WTC11 (cell line): ENCODE results near the gene DNAJC2.

Experiments
- ATF1 ChIP-seq: sonication (generic); formaldehyde crosslinking; IDR thresholded peaks from 2 replicates; pipeline ENCODE4 v1.8.1; 2023; ENCODE audit warnings: mild to moderate bottlenecking, moderate library complexity, missing genetic modification reagents
- FOXJ3 ChIP-seq: sonication (generic); formaldehyde crosslinking; IDR thresholded peaks from 2 replicates; pipeline ENCODE4 v1.9.0; 2021; ENCODE audit warnings: missing genetic modification reagents, mild to moderate bottlenecking, borderline replicate concordance
- SP1 ChIP-seq: sonication (generic); formaldehyde crosslinking; conservative IDR thresholded peaks from 2 replicates; pipeline ENCODE4 v1.8.1; 2022; ENCODE audit warnings: missing genetic modification reagents
- TCF7 ChIP-seq: sonication (generic); formaldehyde crosslinking; IDR thresholded peaks from 2 replicates; pipeline ENCODE4 v1.8.0; 2022; ENCODE audit warnings: mild to moderate bottlenecking, low read depth, missing genetic modification reagents, moderate library complexity
- TEAD4 ChIP-seq: sonication (generic); formaldehyde crosslinking; IDR thresholded peaks from 2 replicates; pipeline ENCODE4 v1.8.0; 2022; ENCODE audit warnings: mild to moderate bottlenecking, missing genetic modification reagents
- ZBTB43 ChIP-seq: sonication (generic); formaldehyde crosslinking; IDR thresholded peaks from 2 replicates; pipeline ENCODE4 v1.8.1; 2023; ENCODE audit warnings: mild to moderate bottlenecking, missing genetic modification reagents
- TF ChIP-seq, protein P1 (sequence below): fragments of 200-600 bp; IDR thresholded peaks from 2 replicates; pipeline ENCODE4 v1.8.0; 2022; ENCODE audit warnings: antibody characterized with exemption

DNA sequence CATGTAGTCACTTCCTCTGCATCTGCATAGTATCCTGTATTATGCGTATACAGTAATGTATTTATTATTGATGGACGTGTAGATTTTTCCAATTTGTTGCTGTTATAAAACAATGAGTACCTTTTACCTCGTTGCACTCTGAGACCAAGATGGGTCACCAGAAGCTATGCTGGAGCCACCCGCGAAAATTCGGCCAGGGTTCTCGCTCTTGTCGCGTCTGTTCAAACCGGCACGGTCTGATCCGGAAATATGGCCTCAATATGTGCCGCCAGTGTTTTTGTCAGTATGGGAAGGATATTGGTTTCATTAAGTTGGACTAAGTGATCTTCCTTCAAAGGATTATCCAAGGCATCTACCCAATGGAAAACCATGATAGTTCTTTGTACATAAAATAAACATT is 3.9 kb upstream of the DNAJC2 start:
- TF ChIP-seq, protein P1, sequence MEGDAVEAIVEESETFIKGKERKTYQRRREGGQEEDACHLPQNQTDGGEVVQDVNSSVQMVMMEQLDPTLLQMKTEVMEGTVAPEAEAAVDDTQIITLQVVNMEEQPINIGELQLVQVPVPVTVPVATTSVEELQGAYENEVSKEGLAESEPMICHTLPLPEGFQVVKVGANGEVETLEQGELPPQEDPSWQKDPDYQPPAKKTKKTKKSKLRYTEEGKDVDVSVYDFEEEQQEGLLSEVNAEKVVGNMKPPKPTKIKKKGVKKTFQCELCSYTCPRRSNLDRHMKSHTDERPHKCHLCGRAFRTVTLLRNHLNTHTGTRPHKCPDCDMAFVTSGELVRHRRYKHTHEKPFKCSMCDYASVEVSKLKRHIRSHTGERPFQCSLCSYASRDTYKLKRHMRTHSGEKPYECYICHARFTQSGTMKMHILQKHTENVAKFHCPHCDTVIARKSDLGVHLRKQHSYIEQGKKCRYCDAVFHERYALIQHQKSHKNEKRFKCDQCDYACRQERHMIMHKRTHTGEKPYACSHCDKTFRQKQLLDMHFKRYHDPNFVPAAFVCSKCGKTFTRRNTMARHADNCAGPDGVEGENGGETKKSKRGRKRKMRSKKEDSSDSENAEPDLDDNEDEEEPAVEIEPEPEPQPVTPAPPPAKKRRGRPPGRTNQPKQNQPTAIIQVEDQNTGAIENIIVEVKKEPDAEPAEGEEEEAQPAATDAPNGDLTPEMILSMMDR = no peak
- TF ChIP-seq TCF7 = no peak
- no peak for TF ChIP-seq ATF1
- TF ChIP-seq SP1 = no peak
- no peak for TF ChIP-seq TEAD4 (CRISPR knock-in tag)
- no peak for TF ChIP-seq ZBTB43 (CRISPR knock-in tag)
- no peak for TF ChIP-seq FOXJ3 (CRISPR knock-in tag)
